GM21825 (cell line): ENCODE measurements around the gene ANP32D.
"Not testable (repeated sequence)": the region's sequence is repeated elsewhere in the genome, so short reads cannot be mapped to it uniquely, and the experiment has no call there.

Source experiments
- ATAC-seq: cut with Tn5 transposase; IDR thresholded peaks from one replicate; pipeline ENCODE4 v1.9.1; 2021; ENCODE audit warnings: mild to moderate bottlenecking, moderate library complexity; ENCODE audit not compliant: unreplicated experiment

The ANP32D gene

GRCh38 chr12:48472259-48472658 lies at the start of gene ANP32D:
Gene ANP32D (plus strand): TSS chr12:48472559. CDS start chr12:48472665, 106 bp downstream.
- no peak for ATAC-seq

- no peak for ATAC-seq
Measured at GRCh38 chr12:48423171-48423570, 49.2 kb upstream of the ANP32D start.

GRCh38 chr12:48424644-48425043 lies 47.7 kb upstream of the ANP32D start:
- no peak for ATAC-seq

- not testable (repeated sequence) for ATAC-seq
Measured at GRCh38 chr12:48434016-48434415, 38.3 kb upstream of the ANP32D start.

- no peak for ATAC-seq
Measured at GRCh38 chr12:48441069-48441468, 31.3 kb upstream of the ANP32D start.

- no peak for ATAC-seq
Measured at GRCh38 chr12:48442179-48442847, 30.0 kb upstream of the ANP32D start.

- ATAC-seq: no peak
Measured at GRCh38 chr12:48445538-48445937, 26.8 kb upstream of the ANP32D start.

- no peak for ATAC-seq
Measured at GRCh38 chr12:48446161-48446776, 26.1 kb upstream of the ANP32D start.

GRCh38 chr12:48447755-48448154 lies 24.6 kb upstream of the ANP32D start:
- no peak for ATAC-seq

- ATAC-seq: no peak
Measured at GRCh38 chr12:48451372-48451771, 21.0 kb upstream of the ANP32D start.

GRCh38 chr12:48452961-48453360 lies 19.4 kb upstream of the ANP32D start:
- not testable (repeated sequence) for ATAC-seq

- ATAC-seq: no peak
Measured at GRCh38 chr12:48454667-48455066, 17.7 kb upstream of the ANP32D start.

GRCh38 chr12:48455116-48455515 lies 17.2 kb upstream of the ANP32D start:
- ATAC-seq: no peak

GRCh38 chr12:48459259-48459658 lies 13.1 kb upstream of the ANP32D start:
- no peak for ATAC-seq

- not testable (repeated sequence) for ATAC-seq
Measured at GRCh38 chr12:48469027-48469426, 3.3 kb upstream of the ANP32D start.

GRCh38 chr12:48473061-48473460 lies 702 bp downstream of the ANP32D start:
- ATAC-seq: no peak

GRCh38 chr12:48474497-48474896 lies 2.1 kb downstream of the ANP32D start:
- ATAC-seq: not testable (repeated sequence)

GRCh38 chr12:48482198-48482597 lies 9.8 kb downstream of the ANP32D start, which contains the start of gene C12orf54:
Gene C12orf54 (plus strand): TSS chr12:48482498. CDS start chr12:48483297, 799 bp downstream.
- no peak for ATAC-seq

GRCh38 chr12:48482930-48483329 lies 10.6 kb downstream of the ANP32D start:
- no peak for ATAC-seq

GRCh38 chr12:48486261-48486660 lies 13.9 kb downstream of the ANP32D start:
- no peak for ATAC-seq

- no peak for ATAC-seq
Measured at GRCh38 chr12:48486679-48487078, 14.3 kb downstream of the ANP32D start.

- peak; percentile 96 for ATAC-seq
Measured at GRCh38 chr12:48489012-48489411, 16.7 kb downstream of the ANP32D start.
